ENCODE results near the gene CITED4.

CITED4 gene

GRCh38 chr1:40853113-40853884 is 8.9 kb downstream of the CITED4 start:
- DNase-seq (ENCODE audit: low spot score), result no peak

- no peak for DNase-seq (ENCODE audit: low spot score)
Measured at GRCh38 chr1:40851643-40852042, 10.5 kb downstream of the CITED4 start.

- peak; percentile 48 for DNase-seq (ENCODE audit: low spot score)
Measured at GRCh38 chr1:40849801-40850592, 12.2 kb downstream of the CITED4 start.

- peak; percentile 59 for DNase-seq (ENCODE audit: low spot score)
Measured at GRCh38 chr1:40848530-40849189, 13.5 kb downstream of the CITED4 start.

GRCh38 chr1:40847023-40847745 is 15.0 kb downstream of the CITED4 start:
- peak; percentile 47 for DNase-seq (ENCODE audit: low spot score)

GRCh38 chr1:40845895-40846294 is 16.3 kb downstream of the CITED4 start:
- no peak for DNase-seq (ENCODE audit: low spot score)

GRCh38 chr1:40844887-40845878 is 17.0 kb downstream of the CITED4 start:
- DNase-seq (ENCODE audit: low spot score), result no peak

GRCh38 chr1:40844079-40844478 is 18.1 kb downstream of the CITED4 start:
- DNase-seq (ENCODE audit: low spot score), result no peak

- DNase-seq (ENCODE audit: low spot score), result no peak
Measured at GRCh38 chr1:40842691-40843090, 19.5 kb downstream of the CITED4 start.

- no peak for DNase-seq (ENCODE audit: low spot score)
Measured at GRCh38 chr1:40842207-40842606, 20.0 kb downstream of the CITED4 start.

- DNase-seq (ENCODE audit: low spot score), result no peak
Measured at GRCh38 chr1:40841602-40842001, 20.6 kb downstream of the CITED4 start.

GRCh38 chr1:40840526-40841323 is 21.4 kb downstream of the CITED4 start:
- DNase-seq (ENCODE audit: low spot score), result no peak

- DNase-seq (ENCODE audit: low spot score), result no peak
Measured at GRCh38 chr1:40839943-40840335, 22.2 kb downstream of the CITED4 start.

GRCh38 chr1:40838980-40839942 is 22.9 kb downstream of the CITED4 start:
- no peak for DNase-seq (ENCODE audit: low spot score)

GRCh38 chr1:40838045-40838979 is 23.9 kb downstream of the CITED4 start:
- DNase-seq (ENCODE audit: low spot score), result no peak

- DNase-seq (ENCODE audit: low spot score), result no peak
Measured at GRCh38 chr1:40837601-40838000, 24.6 kb downstream of the CITED4 start.

GRCh38 chr1:40836283-40836682 is 25.9 kb downstream of the CITED4 start:
- no peak for DNase-seq (ENCODE audit: low spot score)
